Activated T-helper 1 cell treated with Interleukin-2 at 50 U/mL for 16 hours (primary cell): ENCODE data around the gene SYT14.
"Not testable (repeated sequence)": the region's sequence is repeated elsewhere in the genome, so short reads cannot be mapped to it uniquely, and the experiment has no call there.

ENCODE experiments used
- DNase-seq: peaks from one replicate; pipeline ENCODE4 v3.0.0-alpha.2; 2020; ENCODE audit warnings: low read depth

The SYT14 gene

GRCh38 chr1:210117681-210118170, 179.7 kb downstream of the SYT14 start:
- no peak for DNase-seq

GRCh38 chr1:210123383-210123782, 185.4 kb downstream of the SYT14 start:
- DNase-seq: no peak

GRCh38 chr1:210123924-210124589, 186.0 kb downstream of the SYT14 start:
- DNase-seq: no peak

GRCh38 chr1:210124736-210125135, 186.7 kb downstream of the SYT14 start:
- DNase-seq: no peak

- no peak for DNase-seq
These were observed 187.1 kb downstream of the SYT14 start for GRCh38 chr1:210125143-210125542.

- no peak for DNase-seq
These were observed 191.1 kb downstream of the SYT14 start for GRCh38 chr1:210129092-210129491.

- no peak for DNase-seq
These were observed 191.7 kb downstream of the SYT14 start for GRCh38 chr1:210129759-210130158.

- DNase-seq: no peak
These were observed 194.6 kb downstream of the SYT14 start for GRCh38 chr1:210132582-210132981.

- DNase-seq: no peak
These were observed 205.5 kb downstream of the SYT14 start for GRCh38 chr1:210143465-210144062.

GRCh38 chr1:210144736-210145135, 206.7 kb downstream of the SYT14 start:
- no peak for DNase-seq

GRCh38 chr1:210151052-210151672, 213.1 kb downstream of the SYT14 start:
- DNase-seq: no peak

GRCh38 chr1:210159211-210159610, 221.2 kb downstream of the SYT14 start:
- DNase-seq: no peak

- DNase-seq: no peak
These were observed 232.2 kb downstream of the SYT14 start for GRCh38 chr1:210170220-210170619.

GRCh38 chr1:210174133-210174532, 236.1 kb downstream of the SYT14 start:
- DNase-seq: no peak

GRCh38 chr1:210185063-210185462, 247.0 kb downstream of the SYT14 start:
- DNase-seq: no peak

GRCh38 chr1:210187849-210188606, 250.0 kb downstream of the SYT14 start:
- not testable (repeated sequence) for DNase-seq

GRCh38 chr1:210189426-210189825, 251.4 kb downstream of the SYT14 start:
- DNase-seq: no peak

- no peak for DNase-seq
These were observed 257.7 kb downstream of the SYT14 start for GRCh38 chr1:210195635-210196160.

GRCh38 chr1:210196266-210196665, 258.2 kb downstream of the SYT14 start:
- not testable (repeated sequence) for DNase-seq

GRCh38 chr1:210198840-210199239, 260.8 kb downstream of the SYT14 start:
- DNase-seq: no peak

- DNase-seq: no peak
These were observed 262.2 kb downstream of the SYT14 start for GRCh38 chr1:210200124-210200736.

GRCh38 chr1:210201681-210202080, 263.7 kb downstream of the SYT14 start:
- DNase-seq: no peak
